Endothelial cell of umbilical vein (primary cell): Measurements from ENCODE around the gene RBP5. TPM values are rescaled to one million over a fixed set of nuclear protein-coding genes. Genes with fewer than 3 reads are reported as not detected.

Source experiments
- BruUV-seq: library from RNA; stranded (reverse); fragments of 400-500 nt; replicated peaks from 2 replicates; lab custom pipeline; 2021; lab: Mats Ljungman, UMichigan
- CTCF ChIA-PET: fragments of 300-600, 350-600 bp; sonication (Branson Sonifier 250); formaldehyde crosslinking; loops from one replicate; lab custom pipeline; 2021; ENCODE audit warnings: antibody characterized with exemption, inconsistent platforms; lab: Charles Lee
- POLR2A ChIA-PET: fragments of 300-600, 350-600 bp; sonication (Branson Sonifier 250); formaldehyde crosslinking; loops from one replicate; lab custom pipeline; 2021; ENCODE audit warnings: antibody characterized with exemption, inconsistent platforms; lab: Charles Lee
- DNase-seq: peaks from one replicate; pipeline ENCODE4 v3.0.0-alpha.2; 2011; ENCODE audit warnings: low read depth, low spot score
- FAIRE-seq: peaks from 2 replicates; lab custom pipeline; 2011; peaks lifted over from hg19 to GRCh38; lab: Jason Lieb, UNC
- H2AFZ ChIP-seq: 2 replicates; pipeline ENCODE4 v1.6.0; 2012; ENCODE audit warnings: low read depth, low read length, control low read depth, inconsistent platforms
- H3K27ac ChIP-seq: 2 replicates; pipeline ENCODE4 v1.5.1; 2011; ENCODE audit warnings: low read depth, mild to moderate bottlenecking, control low read depth, low read length, moderate library complexity; ENCODE audit not compliant: insufficient read depth
- H3K27me3 ChIP-seq, 2 experiments: 2 replicates each; pipeline versions ENCODE4 v1.6.0 to v1.6.1; 2011; ENCODE audit warnings: low read length in 2 of 2, mixed read lengths in 1 of 2; ENCODE audit not compliant: control insufficient read depth in 2 of 2, insufficient read depth in 2 of 2
- H3K36me3 ChIP-seq, 2 experiments: 2 replicates in 1 of 2; 3 replicates in 1 of 2; pipeline ENCODE4 v1.5.1; 2011; ENCODE audit warnings: low read length in 2 of 2, mild to moderate bottlenecking in 1 of 2, moderate library complexity in 1 of 2; ENCODE audit not compliant: control insufficient read depth in 2 of 2, insufficient read depth in 2 of 2; ENCODE audit errors: extremely low read depth in 1 of 2
- H3K4me1 ChIP-seq: 3 replicates; pipeline ENCODE4 v1.5.1; 2011; ENCODE audit warnings: mild to moderate bottlenecking, low read length; ENCODE audit not compliant: control insufficient read depth, insufficient read depth; ENCODE audit errors: extremely low read depth
- H3K4me2 ChIP-seq: 2 replicates; pipeline ENCODE4 v1.6.1; 2011; ENCODE audit warnings: low read length, control low read depth, mixed read lengths; ENCODE audit not compliant: insufficient read depth
- H3K4me3 ChIP-seq, 3 experiments: fragments of 200-600 bp in 1 of 3; sonication (generic), shearing (Covaris generic) in 1 of 3; replicated peaks in 1 of 3; 2 replicates each; pipeline ENCODE4 v1.5.1; 2011 to 2016; ENCODE audit warnings: control low read depth in 3 of 3, low read length in 3 of 3, mild to moderate bottlenecking in 2 of 3, inconsistent platforms in 1 of 3, low read depth in 1 of 3, moderate library complexity in 1 of 3; ENCODE audit not compliant: insufficient read depth in 1 of 3
- H3K79me2 ChIP-seq: 2 replicates; pipeline ENCODE4 v1.6.0; 2012; ENCODE audit warnings: low read length, inconsistent platforms; ENCODE audit not compliant: control insufficient read depth, insufficient read depth
- H3K9ac ChIP-seq: replicated peaks from 2 replicates; pipeline ENCODE3; 2011; ENCODE audit warnings: low read length, control low read depth; ENCODE audit not compliant: insufficient read depth; ENCODE audit errors: extremely low read depth
- H3K9me1 ChIP-seq: replicated peaks from 3 replicates; pipeline ENCODE4 v1.6.0; 2011; ENCODE audit warnings: mild to moderate bottlenecking, low read length; ENCODE audit not compliant: control insufficient read depth, insufficient read depth; ENCODE audit errors: extremely low read depth
- H3K9me3 ChIP-seq: replicated peaks from 2 replicates; pipeline ENCODE4 v1.5.1; 2012; ENCODE audit warnings: low read length, inconsistent platforms; ENCODE audit not compliant: control insufficient read depth, insufficient read depth
- H4K20me1 ChIP-seq: replicated peaks from 2 replicates; pipeline ENCODE3; 2011; ENCODE audit warnings: mild to moderate bottlenecking, low read length; ENCODE audit not compliant: control insufficient read depth, insufficient read depth; ENCODE audit errors: extremely low read depth
- EZH2 ChIP-seq: IDR thresholded peaks from 2 replicates; pipeline ENCODE4 v1.6.1; 2012; ENCODE audit warnings: borderline replicate concordance, low read depth, mild to moderate bottlenecking, moderate library complexity, low read length, inconsistent platforms; ENCODE audit not compliant: severe bottlenecking
- FOS ChIP-seq: IDR thresholded peaks from 2 replicates; pipeline ENCODE4 v1.6.1; 2011; ENCODE audit warnings: mild to moderate bottlenecking, low read length, moderate library complexity, borderline replicate concordance; ENCODE audit not compliant: insufficient read depth
- GATA2 ChIP-seq: IDR thresholded peaks from 2 replicates; pipeline ENCODE4 v1.7.0; 2011; ENCODE audit warnings: low read depth, mild to moderate bottlenecking, moderate library complexity, mixed read lengths, low read length; ENCODE audit not compliant: insufficient read length, insufficient read depth
- JUN ChIP-seq: IDR thresholded peaks from 2 replicates; pipeline ENCODE4 v1.6.1; 2011; ENCODE audit warnings: borderline replicate concordance, low read depth; ENCODE audit not compliant: insufficient read length, insufficient read depth
- MYC ChIP-seq: IDR thresholded peaks from one replicate; pipeline ENCODE4 v1.6.1; 2011; ENCODE audit warnings: mild to moderate bottlenecking, low read depth, low read length
- POLR2A ChIP-seq: IDR thresholded peaks from 2 replicates; pipeline ENCODE4 v1.6.1; 2012; ENCODE audit warnings: low read depth, mild to moderate bottlenecking, control low read depth, low read length
- POLR2AphosphoS5 ChIP-seq: IDR thresholded peaks from 2 replicates; pipeline ENCODE4 v1.6.1; 2012; ENCODE audit warnings: low read depth, mild to moderate bottlenecking, control low read depth, low read length, moderate library complexity; ENCODE audit not compliant: insufficient read depth
- dilution Hi-C: fragments of 300-500 bp; cut with MboI; formaldehyde crosslinking; loops from one replicate; pipeline ENCODE4 v1.15.0; 2019; ENCODE audit warnings: low sequenced_read_pairs; ENCODE audit not compliant: extremely low pct_ligation_motif_present
- intact Hi-C: fragments of 100-400 bp; cut with micrococcal nuclease; formaldehyde crosslinking; loops from one replicate; pipeline ENCODE4 v1.10.0; 2022
- polyA plus RNA-seq, 4 experiments: library from polyadenylated mRNA; depleted of rRNA in 3 of 4; stranded (reverse) in 3 of 4; unstranded in 1 of 4; fragments of >200 nt; gene quantifications; 2 replicates each; pipeline versions ENCODE4 v1.2.1 to v1.2.3, GENCODE V29; 2011 to 2012; ENCODE audit warnings: missing spikeins in 1 of 4
- total RNA-seq: library from RNA; stranded (reverse); gene quantifications from 2 replicates; pipeline ENCODE4 v1.2.3, GENCODE V29; 2021
- TF ChIP-seq, protein P1 (sequence below), 2 donors: IDR thresholded peaks; 1 replicate in 1 of 2; 2 replicates in 1 of 2; pipeline ENCODE4 v1.5.1; 2011; ENCODE audit warnings: low read length in 2 of 2, mild to moderate bottlenecking in 2 of 2, moderate library complexity in 2 of 2, control low read depth in 1 of 2, inconsistent platforms in 1 of 2, low read depth in 1 of 2; ENCODE audit not compliant: insufficient read depth in 1 of 2; ENCODE audit errors: extremely low read depth in 1 of 2
- TF ChIP-seq, protein P2 (sequence below): IDR thresholded peaks from 2 replicates; pipeline ENCODE4 v1.6.1; 2011; ENCODE audit not compliant: insufficient read depth, insufficient read length

The RBP5 gene
- total and polyA plus RNA-seq, 2 donors (not counting 3 experiments of a cell fraction or from before 2014, with no cell fraction given), result 0.12 TPM; not detected in 1

DNA sequence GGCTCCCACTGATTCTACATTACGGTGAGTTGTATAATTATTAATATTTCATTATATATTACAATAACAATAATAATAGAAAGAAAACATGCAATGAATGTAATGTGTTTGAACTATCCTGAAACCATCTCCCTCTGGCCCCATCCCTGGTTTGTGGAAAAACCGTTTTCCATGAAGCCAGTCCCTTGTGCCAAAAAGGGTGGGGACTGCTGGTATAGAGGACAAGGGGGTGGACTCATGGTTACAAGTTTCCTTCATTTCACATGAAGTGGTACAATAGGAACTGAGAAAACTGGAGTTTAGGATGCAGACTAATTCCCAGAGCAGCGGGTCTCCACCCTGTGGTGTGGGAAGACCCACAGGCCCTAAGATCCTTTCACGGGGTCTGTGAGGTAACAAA, 16.6 kb downstream of the RBP5 start:
- H3K4me2 ChIP-seq, result no peak overlapping the region
- H3K9ac ChIP-seq, result no peak overlapping the region
- DNase-seq, result no peak
- no peak overlapping the region for H3K4me3 ChIP-seq
- peaks cover 8% of the 10 kb centered on the region for H3K4me1 ChIP-seq
- no peak overlapping the region for H2AFZ ChIP-seq
- dilution Hi-C loops (no loop called here), intact Hi-C loops (no loop called here)
- BruUV-seq, result no TSS peak
- no peaks in the 10 kb centered on the region for H4K20me1 ChIP-seq
- H3K9me3 ChIP-seq, result no peaks in the 10 kb centered on the region
- no peak overlapping the region for H3K27ac ChIP-seq
- ChIA-PET POLR2A (no interaction called here), CTCF (interaction anchor here (0.8 to 6.5 kb wide), 9 partner anchors 8 to 243 kb away, joined by 3 to 73 read pairs (median 3); partner anchors contain the start of genes C12orf57 and RNU7-1)
- no peaks in the 10 kb centered on the region for H3K27me3 ChIP-seq
- no peaks in the 10 kb centered on the region for H3K36me3 ChIP-seq
- TF ChIP-seq MYC (no peak), JUN (no peak), GATA2 (no peak), FOS (no peak), POLR2AphosphoS5 (no peak), POLR2A (no peak), EZH2 (no peak)
- TF ChIP-seq, protein P1, sequence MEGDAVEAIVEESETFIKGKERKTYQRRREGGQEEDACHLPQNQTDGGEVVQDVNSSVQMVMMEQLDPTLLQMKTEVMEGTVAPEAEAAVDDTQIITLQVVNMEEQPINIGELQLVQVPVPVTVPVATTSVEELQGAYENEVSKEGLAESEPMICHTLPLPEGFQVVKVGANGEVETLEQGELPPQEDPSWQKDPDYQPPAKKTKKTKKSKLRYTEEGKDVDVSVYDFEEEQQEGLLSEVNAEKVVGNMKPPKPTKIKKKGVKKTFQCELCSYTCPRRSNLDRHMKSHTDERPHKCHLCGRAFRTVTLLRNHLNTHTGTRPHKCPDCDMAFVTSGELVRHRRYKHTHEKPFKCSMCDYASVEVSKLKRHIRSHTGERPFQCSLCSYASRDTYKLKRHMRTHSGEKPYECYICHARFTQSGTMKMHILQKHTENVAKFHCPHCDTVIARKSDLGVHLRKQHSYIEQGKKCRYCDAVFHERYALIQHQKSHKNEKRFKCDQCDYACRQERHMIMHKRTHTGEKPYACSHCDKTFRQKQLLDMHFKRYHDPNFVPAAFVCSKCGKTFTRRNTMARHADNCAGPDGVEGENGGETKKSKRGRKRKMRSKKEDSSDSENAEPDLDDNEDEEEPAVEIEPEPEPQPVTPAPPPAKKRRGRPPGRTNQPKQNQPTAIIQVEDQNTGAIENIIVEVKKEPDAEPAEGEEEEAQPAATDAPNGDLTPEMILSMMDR (IDR thresholded peaks at IDR 0.05; ENCODE audit: extremely low read depth in 1 of 2, insufficient read depth in 1 of 2, low read depth in 1 of 2, low read length in 2 of 2), result no peak
- TF ChIP-seq, protein P2, sequence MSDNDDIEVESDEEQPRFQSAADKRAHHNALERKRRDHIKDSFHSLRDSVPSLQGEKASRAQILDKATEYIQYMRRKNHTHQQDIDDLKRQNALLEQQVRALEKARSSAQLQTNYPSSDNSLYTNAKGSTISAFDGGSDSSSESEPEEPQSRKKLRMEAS, result no peak
- no peaks in the 10 kb centered on the region for H3K79me2 ChIP-seq
- no peaks in the 10 kb centered on the region for H3K9me1 ChIP-seq
- no peak for FAIRE-seq
